HEK293 (cell line): Measurements from ENCODE around the gene COPZ1.

ENCODE experiments used
- GLIS1 ChIP-seq: fragments of 450-650 bp; formaldehyde crosslinking; IDR thresholded peaks from 2 replicates; pipeline ENCODE4 v1.5.1; 2016; ENCODE audit warnings: missing biosample characterization, missing genetic modification characterization
- KLF7 ChIP-seq: fragments of 450-650 bp; formaldehyde crosslinking; IDR thresholded peaks from 2 replicates; pipeline ENCODE4 v1.5.1; 2016; ENCODE audit warnings: missing biosample characterization, missing genetic modification characterization, borderline replicate concordance
- SP2 ChIP-seq: fragments of 450-650 bp; formaldehyde crosslinking; IDR thresholded peaks from 2 replicates; pipeline ENCODE4 v1.5.1; 2016; ENCODE audit warnings: missing biosample characterization, missing genetic modification characterization
- SP7 ChIP-seq: fragments of 450-650 bp; formaldehyde crosslinking; IDR thresholded peaks from 2 replicates; pipeline ENCODE4 v1.5.1; 2016; ENCODE audit warnings: missing biosample characterization, missing genetic modification characterization
- ZBTB48 ChIP-seq: fragments of 450-650 bp; formaldehyde crosslinking; IDR thresholded peaks from 2 replicates; pipeline ENCODE4 v1.5.1; 2016; ENCODE audit warnings: missing biosample characterization, missing genetic modification characterization
- ZFP37 ChIP-seq: fragments of 450-650 bp; formaldehyde crosslinking; IDR thresholded peaks from 2 replicates; pipeline ENCODE4 v1.5.1; 2016; ENCODE audit warnings: missing biosample characterization, missing genetic modification characterization
- ZNF10 ChIP-seq: fragments of 450-650 bp; formaldehyde crosslinking; IDR thresholded peaks from 2 replicates; pipeline ENCODE4 v1.5.1; 2017; ENCODE audit warnings: missing biosample characterization, missing genetic modification characterization
- ZNF114 ChIP-seq: fragments of 450-650 bp; formaldehyde crosslinking; IDR thresholded peaks from 2 replicates; pipeline ENCODE4 v1.5.0; 2017; ENCODE audit warnings: missing biosample characterization, missing genetic modification characterization
- ZNF157 ChIP-seq: fragments of 450-650 bp; formaldehyde crosslinking; IDR thresholded peaks from 2 replicates; pipeline ENCODE4 v1.5.1; 2016; ENCODE audit warnings: missing biosample characterization, missing genetic modification characterization
- ZNF211 ChIP-seq: fragments of 450-650 bp; formaldehyde crosslinking; IDR thresholded peaks from 2 replicates; pipeline ENCODE4 v1.5.1; 2016; ENCODE audit warnings: low read depth, missing biosample characterization, missing genetic modification characterization
- ZNF24 ChIP-seq: fragments of 450-650 bp; formaldehyde crosslinking; IDR thresholded peaks from 2 replicates; pipeline ENCODE4 v1.5.1; 2016; ENCODE audit warnings: missing biosample characterization, missing genetic modification characterization
- ZNF292 ChIP-seq: fragments of 450-650 bp; formaldehyde crosslinking; IDR thresholded peaks from 2 replicates; pipeline ENCODE4 v1.5.1; 2016; ENCODE audit warnings: low read depth, missing biosample characterization, missing genetic modification characterization, borderline replicate concordance
- ZNF311 ChIP-seq: fragments of 450-650 bp; formaldehyde crosslinking; IDR thresholded peaks from 2 replicates; pipeline ENCODE4 v1.5.1; 2017; ENCODE audit warnings: missing biosample characterization, missing genetic modification characterization, borderline replicate concordance
- ZNF324 ChIP-seq: fragments of 450-650 bp; formaldehyde crosslinking; IDR thresholded peaks from 2 replicates; pipeline ENCODE4 v1.5.1; 2016; ENCODE audit warnings: missing biosample characterization, missing genetic modification characterization
- ZNF473 ChIP-seq: fragments of 450-650 bp; formaldehyde crosslinking; IDR thresholded peaks from 2 replicates; pipeline ENCODE4 v1.5.1; 2017; ENCODE audit warnings: missing biosample characterization, missing genetic modification characterization
- ZNF548 ChIP-seq: fragments of 450-650 bp; formaldehyde crosslinking; IDR thresholded peaks from 2 replicates; pipeline ENCODE4 v1.5.1; 2016; ENCODE audit warnings: missing biosample characterization, missing genetic modification characterization
- ZNF549 ChIP-seq: fragments of 450-650 bp; IDR thresholded peaks from 2 replicates; pipeline ENCODE4 v1.5.1; 2018; ENCODE audit warnings: missing biosample characterization, missing genetic modification characterization, mild to moderate bottlenecking, inconsistent platforms, moderate library complexity
- ZNF560 ChIP-seq: fragments of 450-650 bp; formaldehyde crosslinking; IDR thresholded peaks from 2 replicates; pipeline ENCODE4 v1.5.1; 2017; ENCODE audit warnings: missing biosample characterization, missing genetic modification characterization, borderline replicate concordance
- ZNF571 ChIP-seq: fragments of 450-650 bp; formaldehyde crosslinking; IDR thresholded peaks from 2 replicates; pipeline ENCODE4 v1.5.0; 2017; ENCODE audit warnings: missing biosample characterization, missing genetic modification characterization
- ZNF629 ChIP-seq: fragments of 450-650 bp; formaldehyde crosslinking; IDR thresholded peaks from 2 replicates; pipeline ENCODE4 v1.5.1; 2017; ENCODE audit warnings: missing biosample characterization, missing genetic modification characterization
- ZNF768 ChIP-seq: fragments of 450-650 bp; formaldehyde crosslinking; IDR thresholded peaks from 2 replicates; pipeline ENCODE4 v1.5.1; 2018; ENCODE audit warnings: missing biosample characterization, mild to moderate bottlenecking, missing genetic modification characterization
- TF ChIP-seq, protein P1 (sequence below): fragments of 450-650 bp; formaldehyde crosslinking; IDR thresholded peaks from 2 replicates; pipeline ENCODE4 v1.5.1; 2016; ENCODE audit warnings: missing biosample characterization, missing genetic modification characterization, borderline replicate concordance
- TF ChIP-seq, protein P2 (sequence below): fragments of 450-650 bp; formaldehyde crosslinking; IDR thresholded peaks from 2 replicates; pipeline ENCODE4; 2016; ENCODE audit warnings: missing biosample characterization, missing genetic modification characterization
- TF ChIP-seq, protein P3 (sequence below): fragments of 450-650 bp; formaldehyde crosslinking; IDR thresholded peaks from 2 replicates; pipeline ENCODE4 v1.5.1; 2016; ENCODE audit warnings: missing biosample characterization, missing genetic modification characterization, borderline replicate concordance
- TF ChIP-seq, protein P4 (sequence below): fragments of 450-650 bp; formaldehyde crosslinking; IDR thresholded peaks from 2 replicates; pipeline ENCODE4 v1.5.1; 2016; ENCODE audit warnings: missing biosample characterization, missing genetic modification characterization
- TF ChIP-seq, protein P5 (sequence below): fragments of 450-650 bp; formaldehyde crosslinking; IDR thresholded peaks from 2 replicates; pipeline ENCODE4 v1.5.1; 2016; ENCODE audit warnings: missing biosample characterization, missing genetic modification characterization
- TF ChIP-seq, protein P6 (sequence below): fragments of 450-650 bp; IDR thresholded peaks from 2 replicates; pipeline ENCODE4 v1.5.1; 2018; ENCODE audit warnings: missing biosample characterization, mild to moderate bottlenecking, missing genetic modification characterization

The COPZ1 gene

DNA sequence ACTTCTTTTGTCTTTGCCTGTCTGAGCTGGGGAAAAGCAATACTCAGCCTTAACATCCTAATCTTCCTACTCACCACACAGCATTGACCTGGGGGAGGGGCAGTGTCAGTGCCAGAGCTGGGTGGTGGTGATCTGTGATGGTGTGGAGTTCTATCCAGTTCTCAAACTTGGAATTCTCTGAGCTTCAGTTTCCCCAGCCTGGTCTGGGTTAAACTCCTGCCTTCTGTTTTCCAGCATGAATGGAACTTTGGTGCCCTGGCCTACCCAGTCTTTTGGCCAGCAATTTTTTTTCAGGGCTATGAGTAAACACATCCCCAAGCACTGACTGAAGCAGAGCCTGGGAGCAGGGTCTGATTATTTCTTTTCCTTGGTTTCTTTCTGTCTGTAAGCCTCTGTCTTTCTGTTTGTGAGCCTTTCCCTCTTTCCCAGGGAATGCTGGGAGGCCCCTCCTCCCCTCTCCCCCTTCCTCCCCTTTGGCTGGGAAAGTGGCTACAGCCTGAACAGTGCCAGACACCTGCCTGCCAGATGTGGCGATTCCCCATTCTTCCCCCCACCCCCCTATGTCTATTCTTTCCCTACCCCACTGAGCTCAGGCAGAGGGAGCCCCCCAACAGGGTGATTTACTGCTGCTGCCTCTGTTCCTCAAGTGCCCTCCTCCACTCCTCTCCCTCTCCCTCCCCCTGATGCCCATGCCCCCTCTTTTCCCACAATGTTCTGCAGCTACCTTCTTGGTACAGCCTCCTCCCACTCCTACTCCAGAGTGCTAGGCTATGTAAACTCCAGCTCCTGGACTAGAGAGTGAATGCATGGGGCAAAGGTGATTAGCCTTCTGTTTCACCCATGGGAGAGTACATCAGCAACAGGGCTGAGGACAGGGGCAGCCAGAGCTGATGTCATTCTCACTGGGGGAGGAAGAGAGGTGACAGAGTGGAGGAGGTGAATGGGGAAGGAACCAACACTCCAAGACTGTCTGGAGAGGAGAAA lies 28.3 kb downstream of the COPZ1 start (continued):
- TF ChIP-seq, protein P1, sequence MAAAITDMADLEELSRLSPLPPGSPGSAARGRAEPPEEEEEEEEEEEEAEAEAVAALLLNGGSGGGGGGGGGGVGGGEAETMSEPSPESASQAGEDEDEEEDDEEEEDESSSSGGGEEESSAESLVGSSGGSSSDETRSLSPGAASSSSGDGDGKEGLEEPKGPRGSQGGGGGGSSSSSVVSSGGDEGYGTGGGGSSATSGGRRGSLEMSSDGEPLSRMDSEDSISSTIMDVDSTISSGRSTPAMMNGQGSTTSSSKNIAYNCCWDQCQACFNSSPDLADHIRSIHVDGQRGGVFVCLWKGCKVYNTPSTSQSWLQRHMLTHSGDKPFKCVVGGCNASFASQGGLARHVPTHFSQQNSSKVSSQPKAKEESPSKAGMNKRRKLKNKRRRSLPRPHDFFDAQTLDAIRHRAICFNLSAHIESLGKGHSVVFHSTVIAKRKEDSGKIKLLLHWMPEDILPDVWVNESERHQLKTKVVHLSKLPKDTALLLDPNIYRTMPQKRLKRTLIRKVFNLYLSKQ (tag by site-specific recombination): no peak
- 0 out of 2 replicates have a peak, but pooled peaks have one; percentile 9 for TF ChIP-seq ZBTB48
- TF ChIP-seq ZNF211 (tag by site-specific recombination): no peak
- TF ChIP-seq ZNF311 (tag by site-specific recombination): no peak
- 0 out of 2 replicates have a peak, but pooled peaks have one; percentile 34 for TF ChIP-seq ZNF629 (tag by site-specific recombination)
- TF ChIP-seq ZNF292 (tag by site-specific recombination): no peak
- TF ChIP-seq ZNF24 (tag by site-specific recombination): 0 out of 2 replicates have a peak, but pooled peaks have one; percentile 19
- no peak for TF ChIP-seq ZNF560 (tag by site-specific recombination)
- no peak for TF ChIP-seq ZNF549 (tag by site-specific recombination)
- TF ChIP-seq ZNF157 (tag by site-specific recombination): no peak
- peak; percentile 54; the same call in 1 of the 2 replicates for TF ChIP-seq ZNF324 (tag by site-specific recombination)
- no peak for TF ChIP-seq ZNF473
- peak; percentile 41; the same call in 1 of the 2 replicates for TF ChIP-seq SP2 (tag by site-specific recombination)
- TF ChIP-seq, protein P2, sequence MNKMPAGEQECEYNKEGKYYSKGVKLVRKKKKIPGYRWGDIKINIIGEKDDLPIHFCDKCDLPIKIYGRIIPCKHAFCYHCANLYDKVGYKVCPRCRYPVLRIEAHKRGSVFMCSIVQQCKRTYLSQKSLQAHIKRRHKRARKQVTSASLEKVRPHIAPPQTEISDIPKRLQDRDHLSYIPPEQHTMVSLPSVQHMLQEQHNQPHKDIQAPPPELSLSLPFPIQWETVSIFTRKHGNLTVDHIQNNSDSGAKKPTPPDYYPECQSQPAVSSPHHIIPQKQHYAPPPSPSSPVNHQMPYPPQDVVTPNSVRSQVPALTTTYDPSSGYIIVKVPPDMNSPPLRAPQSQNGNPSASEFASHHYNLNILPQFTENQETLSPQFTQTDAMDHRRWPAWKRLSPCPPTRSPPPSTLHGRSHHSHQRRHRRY (tag by site-specific recombination): no peak
- TF ChIP-seq GLIS1 (tag by site-specific recombination): peak; percentile 97
- no peak for TF ChIP-seq ZNF548
- TF ChIP-seq, protein P3, sequence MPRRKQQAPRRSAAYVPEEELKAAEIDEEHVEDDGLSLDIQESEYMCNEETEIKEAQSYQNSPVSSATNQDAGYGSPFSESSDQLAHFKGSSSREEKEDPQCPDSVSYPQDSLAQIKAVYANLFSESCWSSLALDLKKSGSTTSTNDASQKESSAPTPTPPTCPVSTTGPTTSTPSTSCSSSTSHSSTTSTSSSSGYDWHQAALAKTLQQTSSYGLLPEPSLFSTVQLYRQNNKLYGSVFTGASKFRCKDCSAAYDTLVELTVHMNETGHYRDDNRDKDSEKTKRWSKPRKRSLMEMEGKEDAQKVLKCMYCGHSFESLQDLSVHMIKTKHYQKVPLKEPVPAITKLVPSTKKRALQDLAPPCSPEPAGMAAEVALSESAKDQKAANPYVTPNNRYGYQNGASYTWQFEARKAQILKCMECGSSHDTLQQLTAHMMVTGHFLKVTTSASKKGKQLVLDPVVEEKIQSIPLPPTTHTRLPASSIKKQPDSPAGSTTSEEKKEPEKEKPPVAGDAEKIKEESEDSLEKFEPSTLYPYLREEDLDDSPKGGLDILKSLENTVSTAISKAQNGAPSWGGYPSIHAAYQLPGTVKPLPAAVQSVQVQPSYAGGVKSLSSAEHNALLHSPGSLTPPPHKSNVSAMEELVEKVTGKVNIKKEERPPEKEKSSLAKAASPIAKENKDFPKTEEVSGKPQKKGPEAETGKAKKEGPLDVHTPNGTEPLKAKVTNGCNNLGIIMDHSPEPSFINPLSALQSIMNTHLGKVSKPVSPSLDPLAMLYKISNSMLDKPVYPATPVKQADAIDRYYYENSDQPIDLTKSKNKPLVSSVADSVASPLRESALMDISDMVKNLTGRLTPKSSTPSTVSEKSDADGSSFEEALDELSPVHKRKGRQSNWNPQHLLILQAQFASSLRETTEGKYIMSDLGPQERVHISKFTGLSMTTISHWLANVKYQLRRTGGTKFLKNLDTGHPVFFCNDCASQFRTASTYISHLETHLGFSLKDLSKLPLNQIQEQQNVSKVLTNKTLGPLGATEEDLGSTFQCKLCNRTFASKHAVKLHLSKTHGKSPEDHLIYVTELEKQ: no peak
- peak; percentile 54 for TF ChIP-seq SP7 (tag by site-specific recombination)
- TF ChIP-seq KLF7: no peak
- TF ChIP-seq ZNF768: no peak
- no peak for TF ChIP-seq ZNF10 (tag by site-specific recombination)
- TF ChIP-seq, protein P4, sequence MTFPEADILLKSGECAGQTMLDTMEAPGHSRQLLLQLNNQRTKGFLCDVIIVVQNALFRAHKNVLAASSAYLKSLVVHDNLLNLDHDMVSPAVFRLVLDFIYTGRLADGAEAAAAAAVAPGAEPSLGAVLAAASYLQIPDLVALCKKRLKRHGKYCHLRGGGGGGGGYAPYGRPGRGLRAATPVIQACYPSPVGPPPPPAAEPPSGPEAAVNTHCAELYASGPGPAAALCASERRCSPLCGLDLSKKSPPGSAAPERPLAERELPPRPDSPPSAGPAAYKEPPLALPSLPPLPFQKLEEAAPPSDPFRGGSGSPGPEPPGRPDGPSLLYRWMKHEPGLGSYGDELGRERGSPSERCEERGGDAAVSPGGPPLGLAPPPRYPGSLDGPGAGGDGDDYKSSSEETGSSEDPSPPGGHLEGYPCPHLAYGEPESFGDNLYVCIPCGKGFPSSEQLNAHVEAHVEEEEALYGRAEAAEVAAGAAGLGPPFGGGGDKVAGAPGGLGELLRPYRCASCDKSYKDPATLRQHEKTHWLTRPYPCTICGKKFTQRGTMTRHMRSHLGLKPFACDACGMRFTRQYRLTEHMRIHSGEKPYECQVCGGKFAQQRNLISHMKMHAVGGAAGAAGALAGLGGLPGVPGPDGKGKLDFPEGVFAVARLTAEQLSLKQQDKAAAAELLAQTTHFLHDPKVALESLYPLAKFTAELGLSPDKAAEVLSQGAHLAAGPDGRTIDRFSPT: peak; percentile 62; the same call in 1 of the 2 replicates
- TF ChIP-seq ZNF571: no peak
- no peak for TF ChIP-seq ZNF114
- TF ChIP-seq, protein P5, sequence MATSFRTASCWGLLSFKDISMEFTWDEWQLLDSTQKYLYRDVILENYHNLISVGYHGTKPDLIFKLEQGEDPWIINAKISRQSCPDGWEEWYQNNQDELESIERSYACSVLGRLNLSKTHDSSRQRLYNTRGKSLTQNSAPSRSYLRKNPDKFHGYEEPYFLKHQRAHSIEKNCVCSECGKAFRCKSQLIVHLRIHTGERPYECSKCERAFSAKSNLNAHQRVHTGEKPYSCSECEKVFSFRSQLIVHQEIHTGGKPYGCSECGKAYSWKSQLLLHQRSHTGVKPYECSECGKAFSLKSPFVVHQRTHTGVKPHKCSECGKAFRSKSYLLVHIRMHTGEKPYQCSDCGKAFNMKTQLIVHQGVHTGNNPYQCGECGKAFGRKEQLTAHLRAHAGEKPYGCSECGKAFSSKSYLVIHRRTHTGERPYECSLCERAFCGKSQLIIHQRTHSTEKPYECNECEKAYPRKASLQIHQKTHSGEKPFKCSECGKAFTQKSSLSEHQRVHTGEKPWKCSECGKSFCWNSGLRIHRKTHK (tag by site-specific recombination): no peak
- TF ChIP-seq ZFP37: peak; percentile 54; the same call in 1 of the 2 replicates
- TF ChIP-seq, protein P6, sequence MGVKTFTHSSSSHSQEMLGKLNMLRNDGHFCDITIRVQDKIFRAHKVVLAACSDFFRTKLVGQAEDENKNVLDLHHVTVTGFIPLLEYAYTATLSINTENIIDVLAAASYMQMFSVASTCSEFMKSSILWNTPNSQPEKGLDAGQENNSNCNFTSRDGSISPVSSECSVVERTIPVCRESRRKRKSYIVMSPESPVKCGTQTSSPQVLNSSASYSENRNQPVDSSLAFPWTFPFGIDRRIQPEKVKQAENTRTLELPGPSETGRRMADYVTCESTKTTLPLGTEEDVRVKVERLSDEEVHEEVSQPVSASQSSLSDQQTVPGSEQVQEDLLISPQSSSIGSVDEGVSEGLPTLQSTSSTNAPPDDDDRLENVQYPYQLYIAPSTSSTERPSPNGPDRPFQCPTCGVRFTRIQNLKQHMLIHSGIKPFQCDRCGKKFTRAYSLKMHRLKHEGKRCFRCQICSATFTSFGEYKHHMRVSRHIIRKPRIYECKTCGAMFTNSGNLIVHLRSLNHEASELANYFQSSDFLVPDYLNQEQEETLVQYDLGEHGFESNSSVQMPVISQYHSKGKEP (tag by site-specific recombination): no peak
